HepG2 (cell line): ENCODE data around the gene ZIM2.

Experiments
- ARNT ChIP-seq: fragments of 450-650 bp; IDR thresholded peaks from 2 replicates; pipeline ENCODE4 v1.6.1; 2017
- CTCF ChIP-seq: sonication (generic); formaldehyde crosslinking; IDR thresholded peaks from 2 replicates; pipeline ENCODE4 v1.5.0; 2020; ENCODE audit warnings: mild to moderate bottlenecking, missing genetic modification reagents, moderate library complexity
- ESRRA ChIP-seq: sonication (generic); formaldehyde crosslinking; IDR thresholded peaks from 2 replicates; pipeline ENCODE4 v1.5.1; 2020; ENCODE audit warnings: mild to moderate bottlenecking, low read depth, missing genetic modification reagents
- MXI1 ChIP-seq: IDR thresholded peaks from 3 replicates; pipeline ENCODE4 v1.6.1; 2012; ENCODE audit warnings: low read depth, low read length, inconsistent platforms, borderline replicate concordance
- POLR2A ChIP-seq, 2 experiments: IDR thresholded peaks; 2 replicates each; pipeline ENCODE4 v1.6.1; 2011; ENCODE audit warnings: low read depth in 2 of 2, low read length in 2 of 2, mild to moderate bottlenecking in 1 of 2, moderate library complexity in 1 of 2; ENCODE audit not compliant: insufficient read depth in 1 of 2
- SCMH1 ChIP-seq: sonication (generic); formaldehyde crosslinking; IDR thresholded peaks from 2 replicates; pipeline ENCODE4 v1.9.0; 2021; ENCODE audit warnings: missing genetic modification reagents, mild to moderate bottlenecking, borderline replicate concordance
- ZBTB49 ChIP-seq: sonication (generic); formaldehyde crosslinking; IDR thresholded peaks from 2 replicates; pipeline ENCODE4 v1.4.0; 2020; ENCODE audit warnings: missing genetic modification reagents, borderline replicate concordance
- ZC3H4 ChIP-seq: sonication (generic); formaldehyde crosslinking; IDR thresholded peaks from 2 replicates; pipeline ENCODE4 v1.4.0; 2020; ENCODE audit warnings: missing genetic modification reagents, borderline replicate concordance

- TF ChIP-seq ESRRA (CRISPR knock-in tag) (no peak), POLR2A (IDR thresholded peaks at IDR 0.05; ENCODE audit: insufficient read depth in 1 of 2, low read depth in 2 of 2, low read length in 2 of 2) (no peak), SCMH1 (CRISPR knock-in tag) (no peak), ZC3H4 (CRISPR knock-in tag) (no peak), MXI1 (no peak), CTCF (CRISPR knock-in tag) (no peak), ZBTB49 (CRISPR knock-in tag) (no peak), ARNT (no peak)
Observed at GRCh38 chr19:56884441-56884840, 43.9 kb upstream of the ZIM2 start.
